ENCODE measurements around the gene CTLA4. TPM values are rescaled to one million over a fixed set of nuclear protein-coding genes. Genes with fewer than 3 reads are reported as not detected.

Gene CTLA4
- total RNA-seq, 4 donors from 2014 or later = 2.5 TPM; not detected in 3

- H3K4me3 ChIP-seq = no peak overlapping the region
- H3K27me3 ChIP-seq = no peaks in the 10 kb centered on the region
- TF ChIP-seq POLR2A (IDR thresholded peaks at IDR 0.05) (no peak), POLR2AphosphoS5 (IDR thresholded peaks at IDR 0.05) (no peak), CTCF (IDR thresholded peaks at IDR 0.05) (no peak), EP300 (IDR thresholded peaks at IDR 0.05; ENCODE audit: low read depth) (no peak)
- H3K9me3 ChIP-seq = no peaks in the 10 kb centered on the region
- H3K4me1 ChIP-seq = peaks cover 0 to 7% (median 0%) of the 10 kb centered on the region in 4 donors
- no peaks in the 10 kb centered on the region for H3K36me3 ChIP-seq
- no peak overlapping the region for H3K27ac ChIP-seq
- intact Hi-C loops (cut with DNase I; ENCODE audit: low total_unique reads) = no loop called here
- in situ Hi-C loops (cut with MboI; ENCODE audit: low pct_ligation_motif_present in 1 of 4, low pct_unique_long_range_greater_than_20kb in 1 of 4, low sequenced_read_pairs in 3 of 4) = loop anchor here in 3 of 4 donors (10.0 to 25.0 kb wide), 3 partner anchors 429 to 679 kb away; partner anchors contain the start of gene CYP20A1 (in 1 of the 3)
- no peak for DNase-seq
Observed at GRCh38 chr2:203916756-203917155, 49.2 kb downstream of the CTLA4 start.

- in situ Hi-C loops (cut with MboI; ENCODE audit: low pct_ligation_motif_present in 1 of 4, low pct_unique_long_range_greater_than_20kb in 1 of 4, low sequenced_read_pairs in 3 of 4) = loop anchor here in 3 of 4 donors (10.0 to 25.0 kb wide), 3 partner anchors 431 to 681 kb away; partner anchors contain the start of gene CYP20A1 (in 1 of the 3)
- WGBS, 2 donors (ENCODE audit: low coverage in 1 of 2) = 79% methylated on average over 7 of the region's 7 CpGs; no CpG with 5 or more reads in 1 of the 2 donors
Observed at GRCh38 chr2:203918264-203918663, 50.7 kb downstream of the CTLA4 start.

GRCh38 chr2:203918839-203919238 lies 51.3 kb downstream of the CTLA4 start:
- Histone ChIP-seq H3K4me1 (peaks cover 0 to 7% (median 0%) of the 10 kb centered on the region in 4 donors), H3K9me3 (no peaks in the 10 kb centered on the region), H3K27ac (no peak overlapping the region), H3K4me3 (no peak overlapping the region), H3K36me3 (no peaks in the 10 kb centered on the region), H3K27me3 (no peaks in the 10 kb centered on the region)
- WGBS, 2 donors (ENCODE audit: low coverage in 1 of 2) = 40 to 75% methylated on average over 1 to 3 of the region's 3 CpGs
- in situ Hi-C loops (cut with MboI; ENCODE audit: low pct_ligation_motif_present in 1 of 4, low pct_unique_long_range_greater_than_20kb in 1 of 4, low sequenced_read_pairs in 3 of 4) = loop anchor here in 3 of 4 donors (10.0 to 25.0 kb wide), 3 partner anchors 432 to 682 kb away; partner anchors contain the start of gene CYP20A1 (in 1 of the 3)
- intact Hi-C loops (cut with DNase I; ENCODE audit: low total_unique reads) = no loop called here
- no peak for DNase-seq
- no peak for TF ChIP-seq CTCF (IDR thresholded peaks at IDR 0.05)
- no peak for TF ChIP-seq POLR2AphosphoS5 (IDR thresholded peaks at IDR 0.05)
- no peak for TF ChIP-seq EP300 (IDR thresholded peaks at IDR 0.05; ENCODE audit: low read depth)
- no peak for TF ChIP-seq POLR2A (IDR thresholded peaks at IDR 0.05)

More at GRCh38 chr2:203918264-203918663, 50.7 kb downstream of the CTLA4 start:
- no peaks in the 10 kb centered on the region for H3K36me3 ChIP-seq
- intact Hi-C loops (cut with DNase I; ENCODE audit: low total_unique reads) = no loop called here
- H3K4me3 ChIP-seq = no peak overlapping the region
- no peak for TF ChIP-seq POLR2A (IDR thresholded peaks at IDR 0.05)
- no peak for TF ChIP-seq EP300 (IDR thresholded peaks at IDR 0.05; ENCODE audit: low read depth)
- TF ChIP-seq POLR2AphosphoS5 (IDR thresholded peaks at IDR 0.05) = no peak
- no peak for TF ChIP-seq CTCF (IDR thresholded peaks at IDR 0.05)
- DNase-seq = no peak
- H3K27me3 ChIP-seq = no peaks in the 10 kb centered on the region
- H3K4me1 ChIP-seq = peaks cover 0 to 7% (median 0%) of the 10 kb centered on the region in 4 donors
- H3K9me3 ChIP-seq = no peaks in the 10 kb centered on the region
- H3K27ac ChIP-seq = no peak overlapping the region

Other genes starting within 250 kb of the CTLA4 start
- 1 to 10 TPM in 2 of 4 donors, under 1 TPM in 1, not detected in 1; 0.68 to 2.4 (median 1.5) TPM for gene CD28, start 161.1 kb upstream of the CTLA4 start, total RNA-seq
- gene ICOS, start 69.0 kb downstream of the CTLA4 start, total RNA-seq = 1 to 10 TPM in 1 of 4 donors, under 1 TPM in 2, not detected in 1; 0.41 to 1.3 (median 0.60) TPM